DOHH2 (cell line): ENCODE measurements around the gene CLIC5.

ENCODE experiments used
- H3F3A ChIP-seq: fragments of 200-600 bp; sonication (generic), shearing (Covaris generic); 2 replicates; pipeline ENCODE4 v1.6.0; 2016; ENCODE audit warnings: antibody characterized with exemption, mild to moderate bottlenecking; ENCODE audit not compliant: control insufficient read depth, insufficient read depth
- H3K27ac ChIP-seq: fragments of 200-600 bp; sonication (generic); 2 replicates; pipeline ENCODE4 v1.5.1; 2014; ENCODE audit warnings: low read depth, mild to moderate bottlenecking, low read length, moderate library complexity
- H3K27me3 ChIP-seq: fragments of 200-600 bp; sonication (generic); 2 replicates; pipeline ENCODE4 v1.6.1; 2014; ENCODE audit warnings: mild to moderate bottlenecking, low read length, mixed read lengths; ENCODE audit not compliant: control insufficient read depth
- H3K36me3 ChIP-seq: fragments of 200-600 bp; sonication (generic); 2 replicates; pipeline ENCODE4 v1.6.1; 2014; ENCODE audit warnings: mild to moderate bottlenecking, low read length, moderate library complexity, mixed read lengths; ENCODE audit not compliant: control insufficient read depth
- H3K4me1 ChIP-seq: fragments of 200-600 bp; sonication (generic); 2 replicates; pipeline ENCODE4 v1.6.1; 2014; ENCODE audit warnings: mild to moderate bottlenecking, low read length, mixed read lengths; ENCODE audit not compliant: control insufficient read depth
- H3K4me2 ChIP-seq: fragments of 200-600 bp; sonication (generic); 2 replicates; pipeline ENCODE4 v1.6.0; 2014; ENCODE audit warnings: mild to moderate bottlenecking, low read length, moderate library complexity
- H3K4me3 ChIP-seq: fragments of 200-600 bp; sonication (generic); 2 replicates; pipeline ENCODE4 v1.5.1; 2014; ENCODE audit warnings: mild to moderate bottlenecking, low read length, mixed read lengths
- H3K79me2 ChIP-seq: fragments of 200-600 bp; sonication (generic); 2 replicates; pipeline ENCODE4 v1.6.1; 2014; ENCODE audit warnings: mild to moderate bottlenecking, low read length, mixed read lengths; ENCODE audit not compliant: control insufficient read depth
- H3K9me2 ChIP-seq: fragments of 200-600 bp; sonication (generic); replicated peaks from 2 replicates; pipeline ENCODE4 v1.6.1; 2014; ENCODE audit warnings: mild to moderate bottlenecking, low read length, mixed read lengths; ENCODE audit not compliant: control insufficient read depth
- H3K9me3 ChIP-seq: fragments of 200-600 bp; sonication (generic); 2 replicates; pipeline ENCODE4 v1.6.1; 2014; ENCODE audit warnings: antibody characterized with exemption, low read length, mixed read lengths; ENCODE audit not compliant: control insufficient read depth, insufficient read depth
- H4K20me1 ChIP-seq: fragments of 200-600 bp; sonication (generic); 2 replicates; pipeline ENCODE4 v1.6.0; 2014; ENCODE audit warnings: low read depth, mild to moderate bottlenecking, antibody characterized with exemption, low read length, moderate library complexity; ENCODE audit not compliant: control insufficient read depth, insufficient read depth
- CTCF ChIP-seq: fragments of 200-600 bp; sonication (generic); IDR thresholded peaks from one replicate; pipeline ENCODE4 v1.5.1; 2014; ENCODE audit warnings: antibody characterized with exemption, mild to moderate bottlenecking, low read depth, low read length; ENCODE audit not compliant: poor library complexity, severe bottlenecking
- EZH2phosphoT487 ChIP-seq: fragments of 200-600 bp; sonication (generic); IDR thresholded peaks from 2 replicates; pipeline ENCODE4 v1.6.1; 2017; ENCODE audit warnings: borderline replicate concordance, mild to moderate bottlenecking, antibody characterized with exemption, low read length, moderate library complexity, mixed read lengths

Gene CLIC5

GRCh38 chr6:46053039-46053933 is 37.6 kb upstream of the CLIC5 start:
- Histone ChIP-seq H3K27me3 (peaks cover 9% of the 10 kb centered on the region), H3K27ac (no peak overlapping the region), H3K9me2 (no peaks in the 10 kb centered on the region), H3K4me2 (no peak overlapping the region), H4K20me1 (no peaks in the 10 kb centered on the region), H3K4me3 (no peak overlapping the region), H3K36me3 (no peaks in the 10 kb centered on the region), H3K79me2 (no peaks in the 10 kb centered on the region), H3K4me1 (no peaks in the 10 kb centered on the region), H3K9me3 (peaks cover 3% of the 10 kb centered on the region; the same call in 1 of the 2 replicates), H3F3A (no peaks in the 10 kb centered on the region)
- TF ChIP-seq EZH2phosphoT487 (no peak), CTCF (no peak)

- H3F3A ChIP-seq, result no peaks in the 10 kb centered on the region
- no peak overlapping the region for H3K4me2 ChIP-seq
- H3K9me3 ChIP-seq, result peaks cover 3% of the 10 kb centered on the region; the same call in 1 of the 2 replicates
- no peaks in the 10 kb centered on the region for H3K9me2 ChIP-seq
- peaks cover 9% of the 10 kb centered on the region for H3K27me3 ChIP-seq
- H3K4me3 ChIP-seq, result no peak overlapping the region
- no peaks in the 10 kb centered on the region for H3K36me3 ChIP-seq
- H4K20me1 ChIP-seq, result no peaks in the 10 kb centered on the region
- TF ChIP-seq EZH2phosphoT487 (no peak), CTCF (no peak)
- H3K27ac ChIP-seq, result no peak overlapping the region
- H3K4me1 ChIP-seq, result no peaks in the 10 kb centered on the region
- H3K79me2 ChIP-seq, result no peaks in the 10 kb centered on the region
Observed at GRCh38 chr6:46052479-46052878, 36.8 kb upstream of the CLIC5 start.

- Histone ChIP-seq H3K27me3 (peaks cover 9% of the 10 kb centered on the region), H3K9me3 (peaks cover under 1% of the 10 kb centered on the region; the same call in 1 of the 2 replicates), H3K4me3 (no peak overlapping the region), H3K4me2 (no peak overlapping the region), H4K20me1 (no peaks in the 10 kb centered on the region), H3K9me2 (no peaks in the 10 kb centered on the region), H3F3A (no peaks in the 10 kb centered on the region), H3K36me3 (no peaks in the 10 kb centered on the region), H3K79me2 (no peaks in the 10 kb centered on the region), H3K4me1 (no peaks in the 10 kb centered on the region), H3K27ac (no peak overlapping the region)
- TF ChIP-seq EZH2phosphoT487 (no peak), CTCF (no peak)
Observed at GRCh38 chr6:46051962-46052361, 36.3 kb upstream of the CLIC5 start.
